NCI-H82 (cell line): ENCODE measurements around the gene METTL3.
A peak's percentile ranks its signal among the peaks of the same experiment; 100 is the strongest.

Experiments
- DNase-seq: peaks from one replicate; lab custom pipeline; 2025; lab: John Stamatoyannopoulos, UW

METTL3 gene

GRCh38 chr14:21526672-21527317 lies 15.7 kb upstream of the METTL3 start:
- peak; percentile 72 for DNase-seq

GRCh38 chr14:21525962-21526671 lies 15.0 kb upstream of the METTL3 start, which contains the start of gene SALL2:
Gene SALL2, minus strand, starts transcription at chr14:21526346. Its CDS starts 219 bp downstream, at chr14:21526127.
- DNase-seq = peak; percentile 97

DNA sequence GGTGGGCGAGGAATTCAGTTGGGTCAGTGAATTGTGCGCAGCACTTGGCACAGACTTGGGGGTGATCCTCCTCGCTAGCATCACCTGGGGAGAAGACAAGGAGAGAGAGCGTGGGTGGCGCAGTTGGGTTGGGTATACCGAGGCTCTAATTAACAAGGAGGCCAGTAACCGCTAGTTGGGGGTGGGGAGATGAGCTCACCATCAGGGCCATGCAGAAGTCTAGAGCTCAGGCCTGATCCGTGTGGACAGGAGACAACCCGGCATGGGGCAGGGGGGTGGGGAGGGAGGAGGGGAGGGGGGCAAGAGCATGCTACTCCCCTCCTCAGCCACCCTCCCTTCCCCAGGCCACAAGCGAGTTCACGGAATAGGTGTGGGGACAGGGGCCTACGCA lies 14.4 kb upstream of the METTL3 start:
- peak; percentile 61 for DNase-seq

- DNase-seq = no peak
These were observed 13.7 kb upstream of the METTL3 start for GRCh38 chr14:21524575-21525490.

DNA sequence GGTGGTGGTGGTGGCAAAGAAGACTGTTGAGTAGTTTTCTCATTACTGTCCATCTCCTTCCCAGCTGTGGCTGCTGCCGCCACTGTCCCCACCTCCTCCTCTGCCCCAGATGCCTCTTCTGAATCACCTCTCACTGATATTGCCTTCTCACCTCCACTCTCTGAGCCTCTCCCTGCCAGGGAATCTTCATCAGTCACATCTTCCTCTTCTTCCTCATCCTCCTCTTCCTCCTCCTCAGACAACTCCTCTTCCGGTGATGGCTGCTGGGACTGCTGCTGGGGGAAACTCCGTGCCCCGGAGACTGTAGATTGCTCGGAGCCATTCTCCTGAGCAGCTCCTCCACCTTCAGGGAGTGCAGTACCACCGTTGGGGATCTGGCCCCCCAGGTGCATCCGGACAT lies 12.1 kb upstream of the METTL3 start:
- DNase-seq = no peak

GRCh38 chr14:21521501-21521900 lies 10.4 kb upstream of the METTL3 start:
- DNase-seq = no peak

DNA sequence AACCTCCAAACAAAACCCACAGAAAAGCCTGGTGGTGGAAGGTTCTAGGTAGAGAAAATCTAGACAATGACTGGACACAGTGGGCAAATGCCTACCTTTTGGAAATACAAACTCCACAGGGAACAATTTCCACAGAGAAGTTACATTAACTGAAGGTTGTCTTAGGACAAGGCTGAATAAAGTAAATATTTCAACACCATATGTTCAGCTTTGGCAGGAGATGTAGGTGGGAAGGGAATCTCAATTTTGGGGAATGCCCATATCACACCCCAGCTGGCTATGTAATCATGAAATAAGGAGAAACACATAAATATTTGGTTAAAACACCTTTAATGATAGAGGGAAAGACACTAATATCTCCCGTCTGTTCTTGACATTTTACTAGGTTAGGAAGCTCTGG lies 9.6 kb upstream of the METTL3 start:
- DNase-seq = no peak

GRCh38 chr14:21518725-21519124 lies 7.6 kb upstream of the METTL3 start:
- peak; percentile 88 for DNase-seq

GRCh38 chr14:21514341-21514740 lies 3.2 kb upstream of the METTL3 start:
- no peak for DNase-seq

GRCh38 chr14:21509432-21510143 lies 1.6 kb downstream of the METTL3 start:
- DNase-seq = no peak

GRCh38 chr14:21506557-21506956 lies 4.6 kb downstream of the METTL3 start:
- no peak for DNase-seq

GRCh38 chr14:21505012-21505553 lies 6.1 kb downstream of the METTL3 start:
- DNase-seq = no peak

DNA sequence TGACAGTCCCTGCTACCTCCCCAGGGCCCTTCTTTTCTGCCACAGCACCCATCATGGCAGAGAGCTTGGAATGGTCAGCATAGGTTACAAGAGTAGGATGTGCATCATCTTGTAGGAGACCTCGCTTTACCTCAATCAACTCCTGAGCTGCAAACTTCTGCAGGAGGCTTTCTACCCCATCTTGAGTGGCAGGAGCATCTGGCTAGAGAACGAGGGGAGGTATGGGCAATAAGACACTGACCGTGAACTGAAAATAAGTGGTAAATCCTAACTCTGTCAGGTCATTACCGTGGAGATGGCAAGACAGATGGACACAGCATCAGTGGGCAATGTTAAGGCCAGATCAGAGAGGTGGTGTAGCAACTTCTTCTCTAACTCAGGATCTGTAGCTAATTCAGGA lies 7.8 kb downstream of the METTL3 start:
- DNase-seq = no peak

GRCh38 chr14:21501568-21501967 lies 9.6 kb downstream of the METTL3 start:
- no peak for DNase-seq

GRCh38 chr14:21498540-21499526 lies 12.3 kb downstream of the METTL3 start:
- DNase-seq = peak; percentile 79

- no peak for DNase-seq
These were observed 14.7 kb downstream of the METTL3 start for GRCh38 chr14:21496453-21496852.

GRCh38 chr14:21494902-21495762 lies 16.0 kb downstream of the METTL3 start:
- no peak for DNase-seq

- no peak for DNase-seq
These were observed 24.5 kb downstream of the METTL3 start for GRCh38 chr14:21486640-21487087.

GRCh38 chr14:21476925-21477681 lies 34.0 kb downstream of the METTL3 start, which contains the start of the genes RAB2B and TOX4:
Gene RAB2B, minus strand, starts transcription at chr14:21476959. Its CDS starts 87 bp downstream, at chr14:21476872.
Gene TOX4, plus strand, starts transcription at chr14:21477195. Its CDS starts 84 bp downstream, at chr14:21477279.
- DNase-seq = peak; percentile 98
